ENCODE measurements around the gene TIMM8A.

The TIMM8A gene

DNA sequence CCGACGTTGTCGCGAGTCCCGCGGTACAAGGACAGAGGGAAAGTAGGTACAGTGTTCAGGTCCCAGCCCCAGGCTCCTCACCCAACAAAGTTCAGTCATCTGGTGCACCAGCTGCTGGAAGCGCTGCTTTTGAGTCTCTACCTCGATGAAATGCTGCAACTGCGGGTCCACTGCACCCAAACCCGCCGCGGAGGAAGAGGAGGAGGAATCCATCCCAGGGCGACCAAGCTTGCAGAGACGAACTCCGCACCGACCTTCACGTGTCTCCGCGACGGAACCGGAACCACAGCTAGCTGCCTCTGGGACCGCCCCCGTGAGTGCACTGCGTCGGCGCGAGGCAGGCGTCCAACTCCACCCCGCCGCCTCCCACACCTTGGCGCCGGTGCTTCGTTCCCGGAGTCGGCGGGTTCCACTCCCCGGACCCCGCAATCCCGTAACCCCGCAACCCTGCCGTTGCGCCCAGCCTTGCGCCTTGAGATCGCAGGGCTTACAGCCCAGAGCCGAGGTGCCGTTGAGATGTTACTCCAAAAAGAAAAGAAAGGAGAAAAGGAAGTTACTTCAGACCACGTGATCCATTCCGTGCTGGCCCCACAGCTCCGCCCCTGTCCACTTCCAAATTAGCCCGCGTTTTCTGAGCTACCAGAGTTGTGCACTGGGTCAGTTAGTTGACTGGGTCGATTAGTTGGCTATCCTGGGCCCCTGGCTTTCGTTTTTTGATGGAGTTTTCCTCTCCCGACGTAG, at the start of gene TIMM8A:
TIMM8A (minus strand) TSS at position 291 of the 741 bp plus-strand sequence; CDS start at position 213, 78 bp downstream.
- peak; percentile 71 to 76 for DNase-seq

GRCh38 chrX:101397779-101398178, 49.2 kb upstream of the TIMM8A start:
- DNase-seq, result no peak

GRCh38 chrX:101395789-101396188, 47.2 kb upstream of the TIMM8A start:
- DNase-seq, result no peak

DNA sequence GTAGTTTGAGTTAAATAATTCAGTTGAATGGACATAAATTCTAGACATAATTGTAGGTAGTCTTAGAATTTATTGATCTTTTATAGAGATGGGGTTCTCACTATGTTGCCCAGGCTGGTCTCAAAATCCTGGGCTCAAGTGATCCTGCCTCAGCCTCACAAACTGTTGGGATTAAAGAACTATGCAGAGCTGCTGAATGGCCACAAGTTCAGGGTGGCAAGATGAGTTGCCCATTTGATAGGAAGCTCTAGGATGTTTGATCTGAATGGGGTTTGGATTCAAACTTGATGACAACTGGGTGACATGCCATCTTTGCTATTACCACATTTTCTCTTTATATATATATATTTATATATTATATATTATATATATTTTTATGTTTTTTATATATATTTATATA, 45.8 kb upstream of the TIMM8A start:
- DNase-seq, result no peak

DNA sequence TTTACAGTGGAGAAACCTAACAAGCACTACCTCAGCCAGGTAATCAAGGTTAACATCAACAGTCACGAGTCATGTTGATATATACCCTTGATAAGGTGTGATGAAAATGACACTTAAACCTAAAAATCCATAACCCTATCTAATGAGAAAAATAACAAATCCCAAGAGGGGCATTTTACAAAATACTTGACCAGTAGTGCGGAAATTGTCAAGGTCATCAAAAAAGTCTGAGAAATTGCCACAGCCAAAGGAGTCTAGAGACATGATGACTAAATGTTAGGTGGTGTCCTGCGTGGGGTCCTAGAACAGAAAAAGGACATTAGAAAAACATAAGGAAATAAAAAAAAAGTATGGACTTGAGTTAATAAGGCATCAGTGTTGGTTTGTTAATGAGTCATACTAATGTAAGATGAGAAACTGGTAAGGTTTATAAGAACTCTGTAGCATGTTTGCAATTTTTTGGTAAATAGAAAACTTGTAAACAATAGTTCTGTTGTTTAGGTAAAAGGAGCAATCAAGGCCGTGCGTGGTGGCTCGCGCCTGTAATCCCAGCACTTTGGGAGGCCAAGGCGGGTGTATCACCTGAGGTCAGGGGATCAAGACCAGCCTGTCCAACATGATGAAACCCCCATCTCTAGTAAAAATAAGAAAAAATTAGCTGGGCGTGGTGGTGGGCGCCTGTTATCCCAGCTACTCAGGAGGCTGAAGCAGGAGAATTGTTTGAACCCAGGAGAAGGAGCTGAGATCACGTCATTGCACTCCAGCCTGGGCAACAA, 45.2 kb upstream of the TIMM8A start:
- no peak for DNase-seq

GRCh38 chrX:101391831-101392230, 43.3 kb upstream of the TIMM8A start:
- DNase-seq, result no peak

- peak; percentile 77 for DNase-seq
These were observed 42.4 kb upstream of the TIMM8A start, which contains the start of gene RPL36A for GRCh38 chrX:101390664-101391525. Gene RPL36A, plus strand, starts transcription at chrX:101391011. Its CDS starts 33 bp downstream, at chrX:101391044.

GRCh38 chrX:101388604-101389003, 40.1 kb upstream of the TIMM8A start:
- DNase-seq, result no peak

DNA sequence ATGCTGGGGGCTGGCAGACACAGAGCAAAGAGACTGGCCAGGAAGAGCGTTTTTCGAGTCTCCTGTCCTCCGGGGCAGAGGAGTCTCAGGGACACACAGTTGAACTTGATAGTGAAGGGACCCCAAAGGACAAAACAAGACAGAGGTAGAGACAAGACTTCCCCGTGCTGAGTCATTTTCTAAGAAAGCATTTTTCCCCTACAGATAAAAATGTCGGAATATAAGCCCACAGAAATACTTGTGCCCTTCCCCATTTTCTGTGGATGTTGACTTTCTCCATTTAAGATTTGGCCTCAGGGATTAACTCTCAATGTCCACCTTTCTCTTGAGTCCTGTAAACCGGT, 38.0 kb upstream of the TIMM8A start:
- DNase-seq, result no peak

GRCh38 chrX:101385795-101386541, 37.4 kb upstream of the TIMM8A start, which contains the start of gene BTK:
Gene BTK, minus strand, starts transcription at chrX:101386191. Its CDS starts 10,907 bp downstream, at chrX:101375284.
- no peak for DNase-seq

DNA sequence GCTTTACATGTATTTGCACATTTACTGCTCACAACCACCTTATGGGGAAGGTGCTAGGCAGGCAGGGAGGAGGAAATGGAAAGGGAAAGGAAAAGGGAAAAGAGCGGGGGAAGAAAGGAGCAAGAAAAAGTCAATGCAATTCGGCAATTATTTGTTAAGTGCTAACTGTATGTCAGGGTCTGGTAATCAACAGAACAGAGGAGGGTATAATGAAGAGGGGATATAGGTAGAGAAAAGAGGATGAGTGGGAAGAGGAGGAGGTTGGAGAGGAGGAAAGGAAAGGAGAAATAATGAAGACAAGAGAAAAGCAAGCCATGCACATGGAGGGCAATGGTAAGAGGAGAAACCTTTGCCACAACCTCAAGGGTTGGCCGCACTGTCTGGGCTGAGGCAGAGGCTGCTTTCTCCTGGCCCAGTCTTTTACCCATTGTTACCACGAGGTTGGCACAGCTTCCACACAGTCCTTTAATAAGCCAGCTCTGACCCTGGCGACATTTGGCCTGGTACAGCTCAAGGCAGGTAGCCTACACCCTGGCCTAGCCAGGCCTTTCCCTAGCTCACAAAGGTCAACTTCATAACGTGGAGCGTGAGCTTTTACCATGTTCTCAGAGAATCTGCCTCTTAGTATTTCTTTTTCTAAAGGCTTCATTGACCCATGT, 36.6 kb upstream of the TIMM8A start:
- no peak for DNase-seq

DNA sequence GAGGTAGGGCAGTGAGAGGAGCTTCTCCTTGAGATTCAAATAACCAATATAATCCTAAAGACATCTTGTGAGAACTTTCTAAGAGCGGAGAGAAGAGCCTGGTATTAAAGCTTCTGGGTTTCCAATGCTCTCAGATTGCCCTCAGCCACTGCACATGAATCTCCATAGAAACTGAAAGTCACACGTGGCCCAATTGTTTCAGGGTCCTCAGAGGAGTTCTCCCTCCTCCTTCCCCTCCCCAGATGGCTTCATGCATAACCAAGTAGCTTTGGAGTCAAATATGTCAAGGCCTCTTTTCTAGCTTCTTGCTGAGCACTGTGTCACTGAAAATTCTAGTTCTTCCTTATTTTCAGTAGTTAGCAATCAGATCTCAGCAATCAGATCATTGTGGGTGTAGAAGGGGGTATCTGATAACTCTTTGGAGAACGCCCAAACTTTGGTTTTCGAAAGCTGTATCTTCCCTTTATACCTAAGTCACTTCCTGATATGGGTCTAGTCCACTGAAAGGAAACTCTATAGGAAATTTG, 35.2 kb upstream of the TIMM8A start:
- no peak for DNase-seq

- no peak for DNase-seq
These were observed 29.0 kb upstream of the TIMM8A start for GRCh38 chrX:101377547-101377946.

DNA sequence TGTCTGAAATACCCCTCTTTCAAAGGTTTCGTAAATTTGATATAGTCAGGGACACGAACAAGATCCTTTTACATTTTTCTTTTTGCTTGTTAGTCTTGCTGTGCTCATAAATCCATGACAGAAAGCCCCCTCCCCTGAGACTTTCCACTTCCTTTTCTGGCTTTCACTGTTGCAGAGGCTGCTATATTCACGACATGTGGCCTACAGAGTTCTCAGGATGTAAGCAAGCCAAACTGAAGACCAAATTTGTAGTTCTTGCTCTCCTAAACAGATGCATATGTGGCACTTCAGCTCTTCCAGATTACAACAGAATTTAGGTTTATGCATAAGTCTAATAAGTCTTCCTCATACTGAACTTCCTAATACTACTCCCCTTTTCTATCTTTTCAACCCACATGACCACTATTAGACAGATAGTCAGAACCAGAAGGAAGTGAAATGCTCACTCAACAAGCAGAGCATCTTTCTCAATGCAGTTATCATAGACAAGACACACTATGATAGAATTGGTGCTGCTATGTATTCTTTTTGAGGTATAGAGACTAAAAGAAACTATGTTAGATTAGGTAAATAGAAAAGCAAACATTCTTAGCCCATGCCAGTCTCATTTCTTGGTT, 22.5 kb upstream of the TIMM8A start:
- DNase-seq, result no peak

- DNase-seq, result no peak
These were observed 21.1 kb upstream of the TIMM8A start for GRCh38 chrX:101369687-101370086.

GRCh38 chrX:101368800-101369199, 20.3 kb upstream of the TIMM8A start:
- DNase-seq, result no peak

- DNase-seq, result no peak
These were observed 16.8 kb upstream of the TIMM8A start for GRCh38 chrX:101365301-101365795.

DNA sequence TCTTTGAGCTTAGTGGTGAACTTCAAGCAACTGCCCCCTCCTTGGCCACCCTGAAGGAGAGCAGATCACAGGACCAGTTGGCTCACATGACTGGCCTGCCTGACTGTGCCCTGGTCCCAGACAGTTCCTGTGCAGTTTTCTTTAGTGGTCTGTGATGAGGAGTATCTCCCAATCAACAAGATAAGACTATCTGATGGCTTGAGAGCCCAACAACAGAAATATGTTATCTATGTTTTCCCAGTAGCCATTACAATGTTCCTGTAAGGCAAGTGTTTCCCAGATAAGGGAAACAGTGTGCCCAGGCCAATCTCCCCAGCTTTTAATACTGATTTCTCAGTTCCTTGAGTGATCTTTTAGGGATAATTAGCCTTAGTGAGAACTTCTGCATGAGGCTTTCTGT, 14.2 kb upstream of the TIMM8A start:
- DNase-seq, result no peak

GRCh38 chrX:101362116-101362515, 13.6 kb upstream of the TIMM8A start:
- DNase-seq, result no peak

GRCh38 chrX:101360390-101360789, 11.8 kb upstream of the TIMM8A start:
- no peak for DNase-seq

GRCh38 chrX:101359966-101360365, 11.4 kb upstream of the TIMM8A start:
- DNase-seq, result no peak

Data from activated CD4-positive, alpha-beta T cell treated with anti-CD3 and anti-CD28 coated beads for 4 hours (primary cell).